ENCODE data around the gene TBC1D21. TPM values are rescaled to one million over a fixed set of nuclear protein-coding genes. Genes with fewer than 3 reads are reported as not detected.

Gene TBC1D21
- total RNA-seq, 1 donor from 2014 or later: not detected

DNA sequence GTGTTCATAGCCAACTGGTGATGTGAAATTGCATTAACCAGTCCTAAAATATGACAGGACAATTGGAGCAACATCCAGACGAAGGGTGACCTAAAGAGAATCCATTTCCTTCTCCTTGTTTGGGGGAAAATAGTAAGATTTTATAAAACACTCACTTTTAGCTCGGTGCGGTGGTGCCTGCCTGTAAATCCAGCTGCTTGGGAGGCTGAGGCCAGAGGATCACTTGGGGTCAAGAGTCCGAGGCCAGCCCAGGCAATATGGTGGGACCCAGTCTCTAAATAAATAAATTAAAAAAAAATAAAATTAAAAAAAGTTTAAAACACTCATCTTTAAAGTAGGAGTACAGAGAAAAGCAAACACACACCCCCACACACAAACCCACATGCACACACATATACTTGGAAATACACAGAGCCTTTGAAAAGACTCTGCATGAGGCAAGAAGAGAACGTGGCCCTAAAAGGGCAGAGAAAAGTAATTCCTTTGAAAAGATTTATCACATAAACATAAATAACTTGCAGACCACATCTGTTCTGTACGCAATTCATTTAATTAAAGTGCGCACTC is 38.7 kb downstream of the TBC1D21 start:
- TF ChIP-seq, protein P1, sequence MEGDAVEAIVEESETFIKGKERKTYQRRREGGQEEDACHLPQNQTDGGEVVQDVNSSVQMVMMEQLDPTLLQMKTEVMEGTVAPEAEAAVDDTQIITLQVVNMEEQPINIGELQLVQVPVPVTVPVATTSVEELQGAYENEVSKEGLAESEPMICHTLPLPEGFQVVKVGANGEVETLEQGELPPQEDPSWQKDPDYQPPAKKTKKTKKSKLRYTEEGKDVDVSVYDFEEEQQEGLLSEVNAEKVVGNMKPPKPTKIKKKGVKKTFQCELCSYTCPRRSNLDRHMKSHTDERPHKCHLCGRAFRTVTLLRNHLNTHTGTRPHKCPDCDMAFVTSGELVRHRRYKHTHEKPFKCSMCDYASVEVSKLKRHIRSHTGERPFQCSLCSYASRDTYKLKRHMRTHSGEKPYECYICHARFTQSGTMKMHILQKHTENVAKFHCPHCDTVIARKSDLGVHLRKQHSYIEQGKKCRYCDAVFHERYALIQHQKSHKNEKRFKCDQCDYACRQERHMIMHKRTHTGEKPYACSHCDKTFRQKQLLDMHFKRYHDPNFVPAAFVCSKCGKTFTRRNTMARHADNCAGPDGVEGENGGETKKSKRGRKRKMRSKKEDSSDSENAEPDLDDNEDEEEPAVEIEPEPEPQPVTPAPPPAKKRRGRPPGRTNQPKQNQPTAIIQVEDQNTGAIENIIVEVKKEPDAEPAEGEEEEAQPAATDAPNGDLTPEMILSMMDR (IDR thresholded peaks at IDR 0.05; ENCODE audit: unreplicated experiment): no peak
- peaks cover 3% of the 10 kb centered on the region for H3K27me3 Mint-ChIP-seq (ENCODE audit: unreplicated experiment)
- peaks cover 24% of the 10 kb centered on the region for H3K36me3 Mint-ChIP-seq (ENCODE audit: low read depth, unreplicated experiment)
- DNase-seq (ENCODE audit: low spot score): no peak
- no peak overlapping the region for H3K27ac Mint-ChIP-seq (ENCODE audit: unreplicated experiment)
- H3K4me3 Mint-ChIP-seq (ENCODE audit: unreplicated experiment): no peak overlapping the region
- H3K9me3 Mint-ChIP-seq (ENCODE audit: unreplicated experiment): no peaks in the 10 kb centered on the region
- peaks cover 30% of the 10 kb centered on the region for H3K4me1 Mint-ChIP-seq (ENCODE audit: unreplicated experiment)

DNA sequence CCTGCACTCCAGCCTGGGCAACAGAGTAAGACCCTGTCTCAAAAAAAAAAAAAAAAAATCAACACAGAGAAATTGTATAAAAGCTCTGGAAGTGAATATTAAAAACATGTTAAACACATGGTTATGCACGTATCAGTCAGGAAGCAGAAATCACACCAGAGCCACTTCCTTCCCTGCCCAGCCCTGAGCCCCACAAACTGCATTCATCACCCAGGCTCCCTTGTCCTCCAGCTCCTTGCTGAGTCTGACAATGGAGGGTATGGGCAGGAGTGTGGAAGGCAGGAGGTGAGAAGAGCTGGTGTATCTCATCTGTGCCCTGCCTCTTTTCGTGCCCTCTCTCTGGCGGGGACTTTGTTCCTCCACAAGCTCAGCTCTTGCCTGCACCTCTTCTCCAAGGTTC is 40.8 kb downstream of the TBC1D21 start:
- no peak for DNase-seq (ENCODE audit: low spot score)
- TF ChIP-seq, protein P1 (IDR thresholded peaks at IDR 0.05; ENCODE audit: unreplicated experiment): no peak
- Mint-ChIP-seq H3K27ac (ENCODE audit: unreplicated experiment) (no peak overlapping the region), H3K4me3 (ENCODE audit: unreplicated experiment) (no peak overlapping the region), H3K9me3 (ENCODE audit: unreplicated experiment) (no peaks in the 10 kb centered on the region), H3K36me3 (ENCODE audit: low read depth, unreplicated experiment) (peaks cover 32% of the 10 kb centered on the region), H3K4me1 (ENCODE audit: unreplicated experiment) (peaks cover 27% of the 10 kb centered on the region), H3K27me3 (ENCODE audit: unreplicated experiment) (peaks cover 2% of the 10 kb centered on the region)

DNA sequence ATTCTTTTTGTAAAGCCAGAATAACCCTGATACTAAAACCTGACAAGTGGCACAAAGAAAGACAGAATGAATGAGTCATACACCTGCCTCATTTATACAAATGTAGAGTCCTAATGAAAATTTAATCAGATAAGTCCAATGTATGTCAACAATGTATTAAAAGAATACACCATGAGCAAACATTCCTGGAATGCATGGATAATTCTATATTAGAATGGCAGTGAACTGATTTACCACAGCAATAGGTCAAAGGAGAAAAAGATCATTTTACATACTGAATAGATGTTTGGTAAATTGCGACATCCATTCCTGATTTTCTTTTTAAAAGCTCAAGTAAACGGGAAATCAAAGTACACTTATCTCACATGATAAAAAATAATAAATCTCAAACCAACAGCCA is 41.7 kb downstream of the TBC1D21 start:
- no peak overlapping the region for H3K4me3 Mint-ChIP-seq (ENCODE audit: unreplicated experiment)
- no peak for DNase-seq (ENCODE audit: low spot score)
- peaks cover 32% of the 10 kb centered on the region for H3K36me3 Mint-ChIP-seq (ENCODE audit: low read depth, unreplicated experiment)
- no peaks in the 10 kb centered on the region for H3K9me3 Mint-ChIP-seq (ENCODE audit: unreplicated experiment)
- H3K27me3 Mint-ChIP-seq (ENCODE audit: unreplicated experiment): peaks cover 2% of the 10 kb centered on the region
- H3K4me1 Mint-ChIP-seq (ENCODE audit: unreplicated experiment): peaks cover 33% of the 10 kb centered on the region
- no peak overlapping the region for H3K27ac Mint-ChIP-seq (ENCODE audit: unreplicated experiment)
- TF ChIP-seq, protein P1 (IDR thresholded peaks at IDR 0.05; ENCODE audit: unreplicated experiment): no peak

DNA sequence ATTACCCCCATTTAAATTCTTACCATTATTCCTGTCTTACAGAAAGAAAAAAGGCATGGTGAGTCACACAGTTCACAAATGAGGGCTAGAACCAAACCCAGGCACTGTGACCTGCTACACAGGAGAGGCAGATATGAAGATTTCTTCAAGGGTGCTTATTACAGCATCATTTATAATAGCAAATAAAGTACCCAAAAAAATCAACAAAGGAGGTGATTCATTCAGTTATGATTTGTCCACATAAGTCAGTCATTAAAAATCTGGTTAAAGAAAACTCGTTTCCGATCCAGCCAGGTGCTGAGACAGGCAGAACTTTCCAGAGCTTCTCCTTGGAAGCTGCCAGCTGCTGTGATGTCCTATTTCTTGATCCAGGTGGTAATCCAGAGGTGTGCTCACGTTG is 45.4 kb downstream of the TBC1D21 start:
- Mint-ChIP-seq H3K4me1 (ENCODE audit: unreplicated experiment) (peaks cover 45% of the 10 kb centered on the region), H3K27me3 (ENCODE audit: unreplicated experiment) (no peaks in the 10 kb centered on the region), H3K36me3 (ENCODE audit: low read depth, unreplicated experiment) (peaks cover 36% of the 10 kb centered on the region), H3K4me3 (ENCODE audit: unreplicated experiment) (peak overlapping the region; percentile 54), H3K9me3 (ENCODE audit: unreplicated experiment) (no peaks in the 10 kb centered on the region), H3K27ac (ENCODE audit: unreplicated experiment) (no peak overlapping the region)
- TF ChIP-seq, protein P1 (IDR thresholded peaks at IDR 0.05; ENCODE audit: unreplicated experiment): no peak
- no peak for DNase-seq (ENCODE audit: low spot score)

DNA sequence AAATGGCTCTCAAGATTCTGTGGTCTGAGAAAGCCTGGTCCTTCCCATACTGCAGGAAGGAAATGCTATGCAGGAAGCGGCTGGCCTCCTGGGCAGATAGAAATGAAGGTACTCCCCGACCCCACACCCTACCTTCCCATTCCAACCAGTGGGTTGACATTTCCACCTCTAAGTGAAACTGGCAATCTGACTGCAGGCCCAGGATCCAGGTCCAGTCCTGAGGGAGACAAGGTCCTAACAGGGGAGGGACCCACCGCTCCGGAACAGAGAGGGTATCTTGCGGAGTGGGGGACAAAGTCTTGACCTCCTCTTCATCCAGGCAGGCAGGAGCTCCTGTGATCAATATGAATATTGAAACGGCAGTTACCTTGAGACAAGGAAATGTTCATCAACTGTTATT is 46.3 kb downstream of the TBC1D21 start:
- TF ChIP-seq, protein P1 (IDR thresholded peaks at IDR 0.05; ENCODE audit: unreplicated experiment): no peak
- H3K27me3 Mint-ChIP-seq (ENCODE audit: unreplicated experiment): no peaks in the 10 kb centered on the region
- H3K36me3 Mint-ChIP-seq (ENCODE audit: low read depth, unreplicated experiment): peaks cover 36% of the 10 kb centered on the region
- peak overlapping the region; percentile 30 for H3K27ac Mint-ChIP-seq (ENCODE audit: unreplicated experiment)
- no peak overlapping the region for H3K4me3 Mint-ChIP-seq (ENCODE audit: unreplicated experiment)
- no peaks in the 10 kb centered on the region for H3K9me3 Mint-ChIP-seq (ENCODE audit: unreplicated experiment)
- DNase-seq (ENCODE audit: low spot score): no peak
- H3K4me1 Mint-ChIP-seq (ENCODE audit: unreplicated experiment): peaks cover 53% of the 10 kb centered on the region

All from endothelial cell (in vitro differentiated cells).